Cardiac muscle cell (in vitro differentiated cells and primary cell): ENCODE results near the gene CYP2C18. TPM values are rescaled to one million over a fixed set of nuclear protein-coding genes. Genes with fewer than 3 reads are reported as not detected.
"Not testable (repeated sequence)": the region's sequence is repeated elsewhere in the genome, so short reads cannot be mapped to it uniquely, and the experiment has no call there.

ENCODE experiments used
- DNase-seq, 2 donors: peaks; one replicate each; pipeline versions ENCODE4 v3.0.0 to v3.0.0-alpha.2; 2010 to 2017; ENCODE audit warnings: low read depth in 1 of 2, low spot score in 1 of 2
- H3K27ac ChIP-seq: fragments of 200-600 bp; sonication (generic); 2 replicates; pipeline ENCODE4 v1.5.1; 2016
- H3K27me3 ChIP-seq: fragments of 200-600 bp; sonication (generic); 2 replicates; pipeline ENCODE4 v1.6.0; 2016; ENCODE audit warnings: control low read depth
- H3K36me3 ChIP-seq: fragments of 200-600 bp; sonication (generic); 2 replicates; pipeline ENCODE4 v1.5.1; 2016; ENCODE audit warnings: control low read depth
- H3K4me1 ChIP-seq: fragments of 200-600 bp; sonication (generic); 2 replicates; pipeline ENCODE4 v1.8.1; 2017; ENCODE audit warnings: low read depth, mild to moderate bottlenecking, mixed run types
- H3K4me3 ChIP-seq: fragments of 200-600 bp; sonication (generic); 2 replicates; pipeline ENCODE4 v1.5.1; 2016; ENCODE audit warnings: mild to moderate bottlenecking
- H3K9me3 ChIP-seq: fragments of 200-600 bp; sonication (generic); 2 replicates; pipeline ENCODE4 v1.5.1; 2017; ENCODE audit warnings: low read depth, mild to moderate bottlenecking, control low read depth
- CTCF ChIP-seq: IDR thresholded peaks from 2 replicates; pipeline ENCODE4 v1.5.1; 2012; ENCODE audit warnings: low read depth, mild to moderate bottlenecking, low read length
- polyA plus RNA-seq: library from polyadenylated mRNA; unstranded; fragments of >200 nt; fragmentation: Nextera tagmentation; extraction: Ambion mirVana; gene quantifications from 2 replicates; pipeline ENCODE4 v1.2.1, GENCODE V29; 2016
- total RNA-seq: library from RNA; depleted of rRNA; stranded (reverse); fragments of >200 nt; gene quantifications from 2 replicates; pipeline ENCODE4 v1.2.3, GENCODE V29; 2016

Gene CYP2C18
- total RNA-seq = 0.11 TPM in 1 of 2 replicates, not detected in the other
- polyA plus RNA-seq = not detected in 2 replicates

- no peak within 1 kb of the TSS for H3K27ac ChIP-seq
- TF ChIP-seq CTCF = no peak
- H3K4me3 ChIP-seq = no peak within 1 kb of the TSS
- H3K4me1 ChIP-seq = no peaks in the 10 kb centered on the region
- no peak for DNase-seq
- H3K9me3 ChIP-seq = no peaks in the 10 kb centered on the region
- H3K36me3 ChIP-seq = no peaks in the 10 kb centered on the region
- no peaks in the 10 kb centered on the region for H3K27me3 ChIP-seq
Observed at GRCh38 chr10:94683214-94684054, at the start of gene CYP2C18. TSS of gene CYP2C18 (plus strand) at chr10:94683729. CDS start at chr10:94683820, 91 bp downstream.

- not testable (repeated sequence) for H3K4me3 ChIP-seq, H3K36me3 ChIP-seq, H3K9me3 ChIP-seq, H3K4me1 ChIP-seq, H3K27ac ChIP-seq, H3K27me3 ChIP-seq, DNase-seq
Observed at GRCh38 chr10:94638097-94638496, 45.4 kb upstream of the CYP2C18 start.

GRCh38 chr10:94639902-94640301, 43.6 kb upstream of the CYP2C18 start:
- H3K27ac ChIP-seq = no peak overlapping the region
- no peak overlapping the region for H3K4me3 ChIP-seq
- no peaks in the 10 kb centered on the region for H3K9me3 ChIP-seq
- H3K27me3 ChIP-seq = no peaks in the 10 kb centered on the region
- no peak for TF ChIP-seq CTCF
- no peak for DNase-seq
- no peaks in the 10 kb centered on the region for H3K36me3 ChIP-seq
- H3K4me1 ChIP-seq = no peaks in the 10 kb centered on the region

- Histone ChIP-seq H3K4me3 (no peak overlapping the region), H3K36me3 (no peaks in the 10 kb centered on the region), H3K27ac (no peak overlapping the region), H3K4me1 (no peaks in the 10 kb centered on the region), H3K27me3 (no peaks in the 10 kb centered on the region), H3K9me3 (no peaks in the 10 kb centered on the region)
- DNase-seq = no peak
- TF ChIP-seq CTCF = no peak
Observed at GRCh38 chr10:94640562-94640961, 43.0 kb upstream of the CYP2C18 start.

- Histone ChIP-seq H3K27ac (no peak overlapping the region), H3K36me3 (no peaks in the 10 kb centered on the region), H3K27me3 (no peaks in the 10 kb centered on the region), H3K4me1 (no peaks in the 10 kb centered on the region), H3K9me3 (no peaks in the 10 kb centered on the region), H3K4me3 (no peak overlapping the region)
- no peak for DNase-seq
- TF ChIP-seq CTCF = no peak
Observed at GRCh38 chr10:94641480-94641879, 42.0 kb upstream of the CYP2C18 start.

- H3K4me3 ChIP-seq = no peak overlapping the region
- no peaks in the 10 kb centered on the region for H3K4me1 ChIP-seq
- no peak overlapping the region for H3K27ac ChIP-seq
- DNase-seq = no peak
- TF ChIP-seq CTCF = no peak
- H3K27me3 ChIP-seq = no peaks in the 10 kb centered on the region
- H3K36me3 ChIP-seq = no peaks in the 10 kb centered on the region
- H3K9me3 ChIP-seq = no peaks in the 10 kb centered on the region
Observed at GRCh38 chr10:94644352-94644751, 39.2 kb upstream of the CYP2C18 start.
